OCI-LY7 (cell line): ENCODE data around the gene DEFB124.

Source experiments
- EZH2phosphoT487 ChIP-seq: fragments of 200-600 bp; sonication (generic); IDR thresholded peaks from 2 replicates; pipeline ENCODE4 v1.6.1; 2018; ENCODE audit warnings: low read depth, borderline replicate concordance, mild to moderate bottlenecking, mixed run types, antibody characterized with exemption, low read length, moderate library complexity, mixed read lengths
- TF ChIP-seq, protein P1 (sequence below): fragments of 200-600 bp; sonication (generic); conservative IDR thresholded peaks from 2 replicates; pipeline ENCODE4 v1.5.1; 2014; ENCODE audit warnings: mild to moderate bottlenecking, antibody characterized with exemption, low read length, moderate library complexity, mixed read lengths

DNA sequence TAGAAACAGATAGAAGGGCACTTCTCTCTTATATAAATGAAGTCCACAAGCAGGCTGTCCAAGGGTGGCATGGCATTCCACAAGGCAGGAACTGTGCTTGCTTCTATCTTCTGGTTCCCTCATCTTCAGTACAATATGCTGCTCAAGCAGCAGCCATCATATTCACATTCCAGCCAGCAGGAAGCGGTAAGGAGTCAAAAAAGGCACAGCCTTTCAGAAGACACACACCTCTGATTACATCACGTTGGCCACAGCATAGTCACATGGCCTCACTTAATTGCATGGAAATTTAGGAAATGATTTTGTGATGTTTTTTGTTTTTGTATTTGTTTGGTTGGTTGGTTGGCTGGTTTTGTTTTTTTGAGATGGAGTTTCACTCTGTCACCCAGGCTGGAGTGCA lies 19.2 kb upstream of the DEFB124 start:
- TF ChIP-seq, protein P1, sequence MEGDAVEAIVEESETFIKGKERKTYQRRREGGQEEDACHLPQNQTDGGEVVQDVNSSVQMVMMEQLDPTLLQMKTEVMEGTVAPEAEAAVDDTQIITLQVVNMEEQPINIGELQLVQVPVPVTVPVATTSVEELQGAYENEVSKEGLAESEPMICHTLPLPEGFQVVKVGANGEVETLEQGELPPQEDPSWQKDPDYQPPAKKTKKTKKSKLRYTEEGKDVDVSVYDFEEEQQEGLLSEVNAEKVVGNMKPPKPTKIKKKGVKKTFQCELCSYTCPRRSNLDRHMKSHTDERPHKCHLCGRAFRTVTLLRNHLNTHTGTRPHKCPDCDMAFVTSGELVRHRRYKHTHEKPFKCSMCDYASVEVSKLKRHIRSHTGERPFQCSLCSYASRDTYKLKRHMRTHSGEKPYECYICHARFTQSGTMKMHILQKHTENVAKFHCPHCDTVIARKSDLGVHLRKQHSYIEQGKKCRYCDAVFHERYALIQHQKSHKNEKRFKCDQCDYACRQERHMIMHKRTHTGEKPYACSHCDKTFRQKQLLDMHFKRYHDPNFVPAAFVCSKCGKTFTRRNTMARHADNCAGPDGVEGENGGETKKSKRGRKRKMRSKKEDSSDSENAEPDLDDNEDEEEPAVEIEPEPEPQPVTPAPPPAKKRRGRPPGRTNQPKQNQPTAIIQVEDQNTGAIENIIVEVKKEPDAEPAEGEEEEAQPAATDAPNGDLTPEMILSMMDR = peak; percentile 32; the same call in 1 of the 2 replicates
- no peak for TF ChIP-seq EZH2phosphoT487
